Chondrocyte (in vitro differentiated cells): ENCODE data around the gene PRM1. TPM values are rescaled to one million over a fixed set of nuclear protein-coding genes. Genes with fewer than 3 reads are reported as not detected.

Source experiments
- DNase-seq: peaks from one replicate; pipeline ENCODE4 v3.0.0; 2021; ENCODE audit warnings: mixed read lengths, low spot score
- H3K27ac Mint-ChIP-seq: one replicate; pipeline ENCODE4 v1.8.0; 2021; ENCODE audit warnings: mild to moderate bottlenecking, moderate library complexity, mixed read lengths; ENCODE audit not compliant: unreplicated experiment
- H3K27me3 Mint-ChIP-seq: 2 replicates; pipeline ENCODE4 v1.8.0; 2021; ENCODE audit warnings: low read depth, mixed read lengths
- H3K36me3 Mint-ChIP-seq: 2 replicates; pipeline ENCODE4 v1.8.0; 2021; ENCODE audit warnings: low read depth, mixed read lengths
- H3K4me1 Mint-ChIP-seq: 2 replicates; pipeline ENCODE4 v1.8.0; 2021; ENCODE audit warnings: low read depth, mild to moderate bottlenecking, mixed read lengths
- H3K4me3 Mint-ChIP-seq: one replicate; pipeline ENCODE4 v1.8.0; 2021; ENCODE audit warnings: mild to moderate bottlenecking, moderate library complexity, mixed read lengths; ENCODE audit not compliant: unreplicated experiment
- H3K9me3 Mint-ChIP-seq: 2 replicates; pipeline ENCODE4 v1.8.0; 2021; ENCODE audit warnings: low read depth, mixed read lengths
- CTCF ChIP-seq: fragments of 200-600 bp; sonication (generic); IDR thresholded peaks from 2 replicates; pipeline ENCODE4 v1.5.0; 2021; ENCODE audit warnings: antibody characterized with exemption, mild to moderate bottlenecking, moderate library complexity
- total RNA-seq: library from RNA; stranded (reverse); gene quantifications from 3 replicates; pipeline ENCODE4 v1.2.1, GENCODE V29; 2021

Gene PRM1
- total RNA-seq, 1 donor from 2014 or later, result not detected

- no peaks in the 10 kb centered on the region for H3K36me3 Mint-ChIP-seq
- no peaks in the 10 kb centered on the region for H3K27me3 Mint-ChIP-seq
- TF ChIP-seq CTCF, result no peak
- peaks cover 36% of the 10 kb centered on the region for H3K4me1 Mint-ChIP-seq
- H3K9me3 Mint-ChIP-seq, result no peaks in the 10 kb centered on the region
- no peak overlapping the region for H3K4me3 Mint-ChIP-seq
- no peak overlapping the region for H3K27ac Mint-ChIP-seq
- DNase-seq, result no peak
Measured at GRCh38 chr16:11325404-11326083, 44.4 kb upstream of the PRM1 start.

DNA sequence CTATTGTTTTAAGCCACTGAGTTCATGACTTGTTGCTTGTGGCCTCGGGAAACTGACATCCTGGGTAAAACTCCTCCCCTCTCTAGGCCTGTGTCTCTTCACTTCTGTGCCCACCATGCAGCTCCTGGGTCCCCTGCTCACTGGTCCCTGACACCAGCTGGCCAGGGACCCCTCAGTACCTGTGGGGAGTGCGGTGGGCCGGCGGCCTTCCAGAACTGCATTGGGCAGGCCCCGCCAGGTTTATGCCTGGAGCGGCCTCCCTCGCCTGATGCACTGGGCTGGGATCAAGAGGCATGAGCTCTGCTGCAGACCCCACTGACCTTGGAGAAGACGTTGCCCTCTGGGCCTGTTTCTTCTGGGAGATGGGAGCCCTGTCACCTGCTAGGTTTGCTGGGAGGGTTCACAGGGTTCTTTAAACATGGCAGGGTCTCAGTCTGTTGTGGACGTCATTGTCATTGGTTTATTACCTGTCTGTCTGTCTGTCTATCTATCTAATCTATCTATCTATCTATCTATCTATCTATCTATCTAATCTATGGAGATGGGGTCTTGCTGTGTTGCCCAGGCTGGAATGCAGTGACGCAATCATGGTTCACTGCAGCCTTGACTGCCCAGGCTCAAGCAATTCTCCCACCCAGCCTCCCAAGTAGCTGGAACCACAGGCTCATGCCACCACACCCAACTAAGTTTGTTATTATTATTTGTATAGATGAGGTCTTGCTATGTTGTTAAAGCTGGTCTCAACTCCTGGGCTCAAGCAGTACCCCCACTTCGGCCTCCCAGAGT lies 42.6 kb upstream of the PRM1 start:
- Mint-ChIP-seq H3K36me3 (no peaks in the 10 kb centered on the region), H3K4me3 (no peak overlapping the region), H3K27ac (no peak overlapping the region), H3K27me3 (no peaks in the 10 kb centered on the region), H3K9me3 (no peaks in the 10 kb centered on the region), H3K4me1 (peaks cover 22% of the 10 kb centered on the region)
- no peak for TF ChIP-seq CTCF
- DNase-seq, result no peak

DNA sequence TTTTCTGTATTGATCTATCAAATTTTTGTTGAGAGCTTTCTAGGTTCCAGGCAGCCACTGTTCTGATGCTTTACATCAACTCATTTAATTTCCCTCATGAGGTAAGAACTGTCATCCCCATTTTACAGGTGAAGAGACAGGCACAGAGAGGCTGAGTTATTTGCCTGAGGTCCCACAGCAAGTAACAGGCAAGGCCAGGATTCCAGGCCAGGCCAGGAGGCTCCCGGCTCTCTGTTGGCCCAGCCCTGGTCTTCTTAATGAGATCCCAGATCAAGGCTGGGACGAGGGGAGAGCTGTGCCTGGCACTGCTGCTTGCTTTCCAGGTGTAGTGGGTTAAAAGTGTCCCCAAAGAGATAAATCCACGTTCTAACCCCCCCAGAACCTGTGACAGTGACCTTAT lies 41.7 kb upstream of the PRM1 start:
- H3K9me3 Mint-ChIP-seq, result no peaks in the 10 kb centered on the region
- H3K4me3 Mint-ChIP-seq, result no peak overlapping the region
- H3K27ac Mint-ChIP-seq, result no peak overlapping the region
- H3K36me3 Mint-ChIP-seq, result no peaks in the 10 kb centered on the region
- H3K27me3 Mint-ChIP-seq, result no peaks in the 10 kb centered on the region
- no peak for TF ChIP-seq CTCF
- no peak for DNase-seq
- H3K4me1 Mint-ChIP-seq, result peaks cover 13% of the 10 kb centered on the region

- Mint-ChIP-seq H3K27me3 (no peaks in the 10 kb centered on the region), H3K27ac (no peak overlapping the region), H3K36me3 (no peaks in the 10 kb centered on the region), H3K4me3 (no peak overlapping the region), H3K9me3 (no peaks in the 10 kb centered on the region), H3K4me1 (peaks cover 7% of the 10 kb centered on the region)
- TF ChIP-seq CTCF, result no peak
- no peak for DNase-seq
Measured at GRCh38 chr16:11321662-11322061, 40.5 kb upstream of the PRM1 start.

- no peaks in the 10 kb centered on the region for H3K9me3 Mint-ChIP-seq
- H3K27me3 Mint-ChIP-seq, result no peaks in the 10 kb centered on the region
- H3K36me3 Mint-ChIP-seq, result no peaks in the 10 kb centered on the region
- H3K4me1 Mint-ChIP-seq, result peaks cover 17% of the 10 kb centered on the region
- TF ChIP-seq CTCF, result no peak
- H3K27ac Mint-ChIP-seq, result no peak overlapping the region
- no peak for DNase-seq
- no peak overlapping the region for H3K4me3 Mint-ChIP-seq
Measured at GRCh38 chr16:11320170-11320569, 39.0 kb upstream of the PRM1 start.
